Measurements from ENCODE around the gene STUM.

Gene STUM

DNA sequence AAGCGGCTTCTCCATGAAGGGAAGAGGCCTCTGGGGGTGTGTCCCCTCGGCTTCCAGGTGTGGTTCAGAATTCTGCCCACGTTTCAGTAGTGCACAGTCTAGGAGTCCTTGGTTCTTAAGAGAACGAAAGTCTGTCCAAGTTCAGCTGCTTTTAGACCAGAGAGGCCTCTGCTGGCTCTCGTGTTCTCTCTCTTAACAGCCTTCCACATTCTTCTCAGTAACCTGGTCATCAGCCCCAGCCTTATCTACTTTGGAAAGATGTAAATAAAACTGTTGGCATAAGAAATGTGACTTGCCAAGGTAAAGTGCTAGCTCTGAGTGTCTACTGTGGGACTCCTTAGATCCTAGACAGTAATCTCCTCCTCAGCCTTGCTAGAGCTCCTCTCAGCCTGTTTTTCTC is 15.3 kb upstream of the STUM start:
- DNase-seq (ENCODE audit: low read depth) = no peak

GRCh38 chr1:226534098-226534497 is 14.5 kb upstream of the STUM start:
- no peak for DNase-seq (ENCODE audit: low read depth)

GRCh38 chr1:226534645-226535044 is 13.9 kb upstream of the STUM start:
- no peak for DNase-seq (ENCODE audit: low read depth)

- DNase-seq (ENCODE audit: low read depth) = no peak
Measured at GRCh38 chr1:226535666-226536065, 12.9 kb upstream of the STUM start.

GRCh38 chr1:226541231-226541630 is 7.3 kb upstream of the STUM start:
- DNase-seq (ENCODE audit: low read depth) = no peak

DNA sequence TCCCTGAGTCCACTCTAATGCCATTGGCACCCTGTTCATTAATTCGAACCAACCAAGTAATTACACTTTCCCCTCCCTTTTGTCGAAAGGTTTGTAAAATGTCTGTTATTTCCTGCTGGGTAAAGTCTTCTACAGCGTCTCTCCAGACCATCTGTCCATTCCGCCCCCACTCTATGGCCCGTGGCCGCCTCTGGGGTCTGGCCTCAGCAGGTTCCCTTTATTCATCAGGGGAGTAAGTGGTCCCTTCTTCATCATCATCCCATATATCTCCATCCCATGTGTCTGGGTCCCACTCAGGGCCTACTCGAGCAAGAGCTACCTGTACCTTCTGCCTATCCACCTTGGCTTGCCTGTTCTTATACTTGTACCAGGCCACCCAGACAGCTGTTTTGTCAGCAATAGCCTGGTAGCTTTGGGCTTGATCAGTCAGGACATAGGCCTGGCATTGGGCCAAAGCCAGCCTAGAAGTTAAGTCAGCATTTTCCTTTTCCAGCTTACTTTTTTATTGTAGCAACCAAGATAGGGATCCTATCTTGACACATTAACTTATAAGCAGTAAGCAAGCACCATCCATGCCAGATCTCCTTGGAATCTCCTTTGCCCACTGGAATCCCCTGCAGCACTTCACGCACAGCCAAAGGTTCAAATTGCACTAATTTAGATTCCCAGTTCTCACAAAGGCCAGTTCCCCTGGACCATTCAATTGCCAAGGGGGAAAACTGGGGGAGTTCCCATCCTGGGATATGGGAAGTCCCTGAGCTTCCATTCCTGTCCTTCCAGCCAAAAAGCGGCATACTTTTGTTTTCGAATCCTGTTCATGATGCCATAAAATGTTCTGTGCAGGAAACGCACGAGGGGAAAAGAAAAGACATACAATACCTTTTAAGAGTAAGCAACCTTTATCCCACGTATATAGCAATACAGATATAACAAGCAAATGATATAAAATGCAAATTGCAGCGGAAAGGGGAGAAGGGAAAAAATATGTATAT is 6.6 kb upstream of the STUM start:
- DNase-seq (ENCODE audit: low read depth) = no peak

DNA sequence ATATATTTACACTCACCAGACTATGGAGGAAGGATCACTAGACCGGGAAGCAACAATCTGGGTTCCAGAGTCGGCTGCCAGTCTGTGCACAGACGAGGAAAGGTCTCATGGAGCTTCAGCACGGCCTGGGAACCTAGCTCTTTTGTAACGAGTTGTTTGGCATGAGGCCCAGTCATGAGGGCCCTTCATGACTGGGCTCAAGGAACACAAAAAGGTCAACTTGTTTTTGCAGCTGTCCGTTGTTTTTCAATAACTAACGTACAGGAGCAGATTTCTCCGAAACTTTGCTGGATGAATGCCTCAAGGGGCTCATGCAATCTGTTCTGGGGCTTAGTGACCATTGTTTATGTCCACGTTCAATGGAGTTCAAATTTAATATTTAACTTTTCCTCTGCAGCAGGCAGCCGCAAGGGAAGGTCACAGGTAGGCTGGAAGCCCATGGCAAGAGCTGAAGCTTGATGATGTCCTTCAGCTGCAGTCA is 5.9 kb upstream of the STUM start:
- no peak for DNase-seq (ENCODE audit: low read depth)

GRCh38 chr1:226545836-226546596 is 2.5 kb upstream of the STUM start:
- no peak for DNase-seq (ENCODE audit: low read depth)

DNA sequence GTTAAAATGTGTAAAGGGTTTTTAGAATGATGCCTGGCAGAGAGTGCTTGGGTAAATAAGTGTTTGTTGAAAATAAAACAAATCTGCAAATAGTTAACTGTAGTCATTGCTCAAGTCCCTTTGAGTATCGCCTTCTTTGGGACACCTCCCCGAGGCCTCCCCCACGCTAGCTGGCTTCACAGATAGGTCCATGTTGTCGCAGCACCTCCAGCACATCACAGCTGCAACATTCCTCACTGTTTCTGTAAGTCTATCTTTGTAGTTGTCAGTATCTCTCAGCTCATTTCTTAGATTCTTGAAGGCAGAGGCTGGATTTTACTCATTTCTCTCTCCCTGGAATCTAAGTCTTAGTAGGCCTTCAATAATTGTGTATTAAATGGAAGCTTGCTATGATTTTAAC is 1.6 kb upstream of the STUM start:
- DNase-seq (ENCODE audit: low read depth) = no peak

DNA sequence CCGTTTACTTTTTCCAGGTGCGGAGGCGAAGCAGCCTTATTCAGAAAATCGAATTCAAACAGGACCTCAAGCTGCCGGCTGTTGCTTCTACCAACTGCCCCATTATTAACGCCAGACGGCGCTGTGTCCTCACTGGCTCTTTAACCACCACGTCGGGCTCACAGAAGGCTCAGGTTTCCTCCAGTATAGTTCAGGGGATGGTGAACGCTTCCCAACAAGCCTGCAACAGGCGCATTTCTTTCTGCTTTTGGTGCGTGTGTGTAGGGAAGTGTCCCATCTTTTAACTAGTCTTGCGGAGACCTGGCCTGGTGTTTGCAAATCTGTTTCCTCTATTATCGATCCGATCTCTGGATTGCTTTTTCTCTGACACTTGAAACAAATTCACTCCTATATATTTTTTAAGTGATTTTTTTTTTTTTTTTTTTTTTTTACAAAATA is 791 bp upstream of the STUM start:
- peak; percentile 46 for DNase-seq (ENCODE audit: low read depth)

DNA sequence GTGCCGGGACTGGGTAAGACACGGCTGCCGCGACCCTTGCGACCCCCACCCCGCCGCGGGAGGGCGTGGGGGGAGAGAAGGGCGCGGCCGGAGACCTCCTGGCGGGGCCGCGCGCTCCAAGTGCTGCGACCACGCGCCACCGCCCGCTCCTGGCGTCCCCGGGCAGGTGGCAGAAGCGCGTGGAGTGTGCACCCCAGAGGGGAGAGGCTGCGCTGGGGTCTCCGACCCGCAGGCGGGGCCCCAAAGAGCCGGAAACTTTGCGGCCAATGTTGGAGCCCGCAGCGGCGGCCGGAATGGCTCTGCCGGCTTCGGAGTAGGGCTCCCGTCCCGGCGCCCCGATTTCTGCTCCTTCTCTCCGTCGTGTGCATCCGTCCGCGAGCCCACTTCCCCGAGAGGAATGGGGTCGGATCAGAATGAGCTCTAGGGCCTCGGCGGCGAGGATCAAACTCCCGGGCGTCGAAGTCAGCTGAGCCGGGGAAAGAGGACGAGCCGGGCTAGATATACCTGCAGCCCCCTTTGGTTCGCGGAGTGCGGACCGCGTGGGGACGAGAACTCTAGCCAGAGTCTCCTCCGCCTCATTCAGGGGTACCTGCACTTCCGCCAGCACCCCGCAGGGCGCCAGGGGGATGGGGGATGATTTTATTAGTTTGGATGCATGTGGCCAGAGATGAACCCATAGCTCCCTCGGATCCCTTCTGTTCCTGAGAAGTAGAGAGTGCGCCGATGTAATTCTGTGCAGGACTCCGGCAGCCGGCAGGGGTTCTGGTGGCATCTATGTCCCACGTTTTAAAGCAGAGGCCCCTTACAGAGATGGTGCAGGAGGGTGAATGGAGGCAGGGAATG is 751 bp downstream of the STUM start:
- no peak for DNase-seq (ENCODE audit: low read depth)

- DNase-seq (ENCODE audit: low read depth) = no peak
Measured at GRCh38 chr1:226549937-226550671, 1.5 kb downstream of the STUM start.

GRCh38 chr1:226550672-226551041 is 2.1 kb downstream of the STUM start:
- no peak for DNase-seq (ENCODE audit: low read depth)

DNA sequence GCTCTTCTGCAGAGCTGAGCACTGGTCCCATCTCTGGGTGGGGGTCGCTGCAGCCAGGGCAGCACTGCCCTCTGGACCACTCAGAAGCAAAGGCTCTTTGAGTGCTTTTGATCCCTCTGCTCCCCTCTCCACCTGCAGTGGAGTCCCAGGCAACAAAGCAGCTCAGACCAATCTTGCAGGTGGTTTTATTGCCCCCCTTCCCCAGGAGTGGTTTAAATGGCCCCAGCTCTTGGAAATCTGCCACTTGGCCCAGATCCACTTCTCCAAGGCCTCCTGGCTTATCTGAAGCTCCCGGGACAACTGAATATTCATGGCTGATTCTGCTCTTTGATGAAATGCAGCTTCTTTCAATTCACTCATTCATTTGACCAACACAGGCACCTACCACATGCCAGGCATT is 2.7 kb downstream of the STUM start:
- no peak for DNase-seq (ENCODE audit: low read depth)

DNA sequence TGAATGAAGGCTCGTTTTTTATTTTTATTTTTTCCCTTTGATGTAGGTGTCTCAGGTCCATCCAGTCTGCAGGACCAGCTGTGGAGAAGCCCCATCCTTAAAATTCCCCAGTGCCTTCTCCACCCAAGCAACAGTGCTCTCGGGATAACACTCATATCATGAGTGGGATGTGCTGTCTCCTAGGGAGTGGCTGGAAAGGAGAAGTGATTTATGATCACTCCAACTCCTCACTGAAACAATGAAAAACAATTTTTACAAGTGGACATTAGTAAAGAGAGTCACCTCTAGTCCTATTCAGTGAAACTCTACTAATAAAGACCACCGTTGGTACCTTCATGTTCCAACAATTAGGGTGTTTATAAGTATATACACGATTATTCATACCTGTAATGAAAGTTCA is 3.5 kb downstream of the STUM start:
- no peak for DNase-seq (ENCODE audit: low read depth)

DNA sequence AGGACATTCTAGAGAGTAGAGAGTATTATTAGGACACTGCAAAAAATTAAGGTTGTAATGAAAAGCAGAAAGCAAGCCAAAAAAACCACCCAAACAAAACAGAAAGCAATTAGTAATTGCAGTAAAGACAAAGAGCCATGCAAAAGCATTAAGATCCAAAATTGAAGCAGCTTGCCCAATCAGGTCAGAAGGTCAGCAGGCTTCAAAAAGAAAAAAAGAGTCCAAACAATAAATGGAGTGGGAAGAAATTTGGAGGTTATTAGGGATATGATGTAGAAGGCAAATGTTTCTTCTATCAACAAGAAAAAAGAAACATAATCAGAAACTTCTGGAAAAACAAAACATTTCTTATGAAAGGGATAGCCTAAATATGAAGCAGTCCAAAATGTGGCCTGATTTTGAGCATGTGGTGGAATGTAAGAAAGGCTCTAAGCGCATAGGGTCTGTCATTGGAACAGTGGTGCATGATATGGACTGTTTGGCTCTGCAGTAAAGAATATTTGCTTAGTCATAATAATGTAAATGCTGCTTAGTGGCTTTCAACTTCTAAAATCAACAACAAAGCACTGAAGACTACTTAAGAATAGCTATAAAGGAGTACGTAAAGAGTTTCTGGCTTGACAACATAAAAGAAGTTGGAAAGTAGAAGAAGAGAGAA is 4.8 kb downstream of the STUM start:
- no peak for DNase-seq (ENCODE audit: low read depth)

DNA sequence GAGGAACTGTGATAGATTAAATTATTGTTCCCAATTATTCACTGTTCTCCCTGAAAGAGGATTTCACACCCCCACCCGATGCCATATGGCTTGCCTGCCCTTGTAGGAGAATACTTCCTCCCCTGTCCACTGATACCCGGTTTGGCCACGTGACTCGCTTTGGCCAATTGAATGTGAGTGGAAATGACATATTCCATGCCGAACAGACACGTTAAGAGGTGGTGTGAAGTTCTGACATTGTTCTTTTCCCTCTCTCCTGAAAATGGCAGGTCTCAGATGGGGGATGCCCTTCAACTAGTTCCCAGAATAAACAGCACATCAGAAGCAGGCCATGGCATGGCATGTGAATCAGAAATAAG is 5.3 kb downstream of the STUM start:
- no peak for DNase-seq (ENCODE audit: low read depth)

DNA sequence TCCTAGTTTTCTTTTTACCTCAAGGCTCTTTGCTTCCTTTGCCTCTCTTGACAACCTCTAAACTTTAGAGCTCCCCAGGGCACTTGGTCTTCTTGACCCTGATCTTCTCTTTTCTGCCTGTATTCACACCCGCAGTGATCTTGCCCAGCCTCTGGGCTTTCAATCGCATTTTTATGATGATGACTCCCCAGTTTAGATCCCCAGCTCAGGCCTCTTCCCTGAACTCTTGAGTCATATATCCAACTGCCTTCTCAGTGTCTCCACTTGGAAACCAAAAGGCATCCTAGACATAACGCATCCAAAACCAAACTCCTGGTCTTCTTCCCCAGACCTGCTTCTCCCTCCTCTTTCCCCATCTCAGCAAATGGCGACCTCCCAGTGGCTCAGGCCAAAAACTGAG is 6.5 kb downstream of the STUM start:
- no peak for DNase-seq (ENCODE audit: low read depth)

- DNase-seq (ENCODE audit: low read depth) = no peak
Measured at GRCh38 chr1:226557424-226557823, 8.9 kb downstream of the STUM start.

- no peak for DNase-seq (ENCODE audit: low read depth)
Measured at GRCh38 chr1:226558036-226558650, 9.6 kb downstream of the STUM start.

DNA sequence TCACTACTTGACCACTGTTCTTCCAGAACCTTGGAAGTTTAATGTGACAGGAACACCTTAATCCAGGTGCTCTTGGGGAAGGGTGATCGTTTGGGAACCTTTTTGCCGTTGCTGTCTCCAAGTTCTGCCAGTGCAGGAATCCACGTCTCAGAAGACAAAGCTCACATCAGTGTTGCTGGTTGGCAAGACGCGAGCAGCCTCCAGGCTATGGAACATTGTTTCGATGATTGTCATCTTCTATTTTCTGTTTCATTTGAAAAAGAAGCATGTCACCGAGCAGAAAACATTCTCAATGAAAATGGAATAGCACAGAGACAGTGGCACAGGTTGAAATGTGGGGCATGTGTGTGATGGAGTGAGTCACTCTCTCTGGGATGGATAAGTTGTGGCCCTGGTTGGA is 11.7 kb downstream of the STUM start:
- DNase-seq (ENCODE audit: low read depth) = no peak

Data from stimulated activated CD8-positive, alpha-beta memory T cell treated with anti-CD3 and anti-CD28 coated beads, Interleukin-4, amount 100 ng/mL, for 24 hours (primary cell).